GM18951 (cell line): ENCODE data around the gene EIF4G1.

ENCODE experiments used
- POLR2A ChIP-seq: IDR thresholded peaks from 4 replicates; pipeline ENCODE4 v1.6.1; 2011; ENCODE audit warnings: mild to moderate bottlenecking; ENCODE audit not compliant: insufficient read length, insufficient read depth; ENCODE audit errors: extremely low read depth
- in situ Hi-C: fragments of 300-500 bp; cut with MboI; formaldehyde crosslinking; loops from one replicate; pipeline ENCODE4 v1.12.0; 2022; ENCODE audit warnings: low sequenced_read_pairs, mixed read lengths, inconsistent platforms; ENCODE audit not compliant: unreplicated experiment

The EIF4G1 gene

DNA sequence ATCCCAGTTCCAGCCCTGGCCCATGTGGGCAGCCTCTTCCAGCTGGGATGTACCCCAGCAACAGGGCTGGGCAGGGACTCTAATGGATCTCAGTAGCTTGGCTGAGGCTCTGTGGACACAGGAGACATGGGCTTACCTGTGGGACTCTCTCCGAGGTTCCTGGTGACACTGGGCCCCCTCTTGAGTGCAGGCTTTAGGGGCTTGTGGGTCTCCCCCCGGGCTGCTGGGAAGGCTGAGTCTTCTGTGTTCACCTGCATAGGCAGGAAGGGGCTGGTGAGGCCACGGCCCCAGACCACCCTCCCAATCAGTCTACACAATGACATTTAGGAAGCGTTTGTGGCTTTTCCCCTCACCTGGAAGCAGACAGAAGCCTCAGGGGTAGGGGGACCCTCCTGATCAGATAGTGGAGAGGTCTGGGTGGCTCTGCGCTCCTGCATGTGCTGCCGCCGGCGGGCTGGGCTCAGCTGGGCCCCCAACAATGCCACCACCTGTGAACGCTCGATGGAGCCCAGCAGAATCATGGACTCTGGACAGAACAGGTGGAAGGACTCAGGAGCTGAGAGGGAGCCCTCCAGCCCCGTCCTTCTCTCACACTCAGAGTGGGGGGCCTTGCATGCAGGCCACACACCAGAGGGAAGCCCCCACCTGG lies 38.6 kb downstream of the EIF4G1 start:
- TF ChIP-seq POLR2A = no peak
- in situ Hi-C loops = loop anchor here (25.0 kb wide), 1 partner anchor 184 kb away; no protein-coding TSS in a partner anchor

DNA sequence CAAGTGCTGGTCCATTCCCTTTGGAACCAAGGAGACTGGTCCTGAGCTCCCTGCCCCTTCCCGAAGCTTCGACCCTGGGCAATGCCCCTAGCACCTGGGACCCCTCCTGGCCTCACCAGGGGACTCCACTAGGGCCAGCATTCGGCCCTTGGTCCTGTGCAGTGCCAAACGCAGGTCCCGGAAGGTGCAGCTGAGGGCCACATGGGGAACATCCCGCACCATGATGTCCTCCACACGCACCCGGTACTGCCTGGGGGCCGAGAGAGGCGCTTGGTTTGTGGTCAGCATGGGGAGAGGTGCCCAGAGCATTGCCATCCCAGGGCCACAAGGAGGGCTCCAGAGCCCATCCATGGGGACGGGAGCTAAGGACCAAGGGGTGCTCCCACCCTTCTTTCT lies 39.1 kb downstream of the EIF4G1 start:
- TF ChIP-seq POLR2A = no peak
- in situ Hi-C loops = loop anchor here (25.0 kb wide), 1 partner anchor 184 kb away; no protein-coding TSS in a partner anchor

- TF ChIP-seq POLR2A = no peak
- in situ Hi-C loops = loop anchor here (25.0 kb wide), 1 partner anchor 183 kb away; no protein-coding TSS in a partner anchor
Observed at GRCh38 chr3:184354121-184354728, 39.8 kb downstream of the EIF4G1 start.

GRCh38 chr3:184354754-184355153 lies 40.3 kb downstream of the EIF4G1 start:
- TF ChIP-seq POLR2A = no peak
- in situ Hi-C loops = loop anchor here (25.0 kb wide), 1 partner anchor 183 kb away; no protein-coding TSS in a partner anchor

DNA sequence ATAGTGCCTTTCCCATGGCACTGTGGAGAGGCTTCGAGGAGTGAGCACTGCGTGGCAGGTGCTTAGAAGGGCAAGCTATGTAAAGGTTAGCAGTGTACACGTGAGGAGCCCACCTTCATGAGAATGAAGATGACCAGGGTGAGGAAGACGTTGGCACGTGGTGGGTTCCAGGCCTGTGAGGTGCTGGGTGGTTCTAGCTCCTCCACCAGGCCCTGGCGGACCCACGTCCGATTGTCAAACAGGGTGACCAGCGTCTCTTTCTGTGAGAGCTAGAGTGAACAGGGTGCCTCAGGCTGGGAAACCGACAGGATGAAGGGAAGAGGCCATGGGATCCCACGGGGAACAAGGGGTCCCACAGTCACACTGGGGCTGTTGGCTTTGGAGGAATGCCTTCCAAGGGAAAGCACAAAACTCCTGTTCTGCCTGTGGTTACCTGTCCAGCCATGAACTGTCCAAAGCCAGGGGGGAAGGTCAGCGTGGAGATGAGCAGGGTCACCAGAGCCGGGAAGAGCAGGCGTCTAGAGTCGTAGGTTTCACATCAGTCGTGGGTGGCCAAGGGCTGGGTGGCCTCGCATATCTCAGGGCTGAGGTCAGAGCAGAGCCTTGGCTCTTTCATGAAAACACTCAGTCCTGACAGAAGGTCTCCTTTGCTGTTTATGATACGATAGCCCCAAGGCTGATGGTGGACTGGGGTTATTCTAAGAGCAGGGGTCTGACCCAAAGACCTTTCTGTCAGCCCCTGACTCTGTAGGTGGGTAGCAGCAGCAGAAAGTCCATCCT lies 41.0 kb downstream of the EIF4G1 start:
- TF ChIP-seq POLR2A = no peak
- in situ Hi-C loops = loop anchor here (25.0 kb wide), 1 partner anchor 182 kb away; no protein-coding TSS in a partner anchor

- in situ Hi-C loops = loop anchor here (25.0 kb wide), 1 partner anchor 180 kb away; no protein-coding TSS in a partner anchor
Observed at GRCh38 chr3:184357248-184358123, 43.1 kb downstream of the EIF4G1 start.

GRCh38 chr3:184358124-184358767 lies 43.8 kb downstream of the EIF4G1 start:
- no peak for TF ChIP-seq POLR2A
- in situ Hi-C loops = loop anchor here (25.0 kb wide), 1 partner anchor 179 kb away; no protein-coding TSS in a partner anchor

More at GRCh38 chr3:184357248-184358123, 43.1 kb downstream of the EIF4G1 start:
- no peak for TF ChIP-seq POLR2A

DNA sequence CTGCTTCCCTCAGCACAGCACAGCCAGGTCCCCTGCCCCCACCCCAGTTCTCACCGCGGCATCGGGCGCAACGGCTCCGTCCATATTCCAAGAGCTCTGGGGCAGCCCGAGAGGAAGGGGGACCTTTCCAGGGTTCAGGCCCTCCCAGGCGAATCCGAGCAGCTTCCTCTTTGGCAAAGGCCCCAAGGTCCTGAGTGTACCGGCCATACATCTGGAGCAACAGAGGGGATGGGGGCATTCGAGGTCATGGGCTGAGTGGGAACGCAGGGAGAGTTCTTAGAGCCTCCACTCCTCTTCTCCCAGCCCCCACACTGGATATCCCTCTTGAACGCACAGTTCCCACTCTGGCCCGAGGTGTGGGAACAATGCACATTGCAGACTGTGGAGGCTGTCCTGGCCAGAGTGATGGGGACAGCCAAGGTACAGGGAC lies 44.5 kb downstream of the EIF4G1 start:
- TF ChIP-seq POLR2A = no peak
- in situ Hi-C loops = loop anchor here (25.0 kb wide), 1 partner anchor 178 kb away; no protein-coding TSS in a partner anchor

- TF ChIP-seq POLR2A = no peak
- in situ Hi-C loops = loop anchor here (25.0 kb wide), 1 partner anchor 178 kb away; no protein-coding TSS in a partner anchor
Observed at GRCh38 chr3:184359610-184360009, 45.2 kb downstream of the EIF4G1 start.

DNA sequence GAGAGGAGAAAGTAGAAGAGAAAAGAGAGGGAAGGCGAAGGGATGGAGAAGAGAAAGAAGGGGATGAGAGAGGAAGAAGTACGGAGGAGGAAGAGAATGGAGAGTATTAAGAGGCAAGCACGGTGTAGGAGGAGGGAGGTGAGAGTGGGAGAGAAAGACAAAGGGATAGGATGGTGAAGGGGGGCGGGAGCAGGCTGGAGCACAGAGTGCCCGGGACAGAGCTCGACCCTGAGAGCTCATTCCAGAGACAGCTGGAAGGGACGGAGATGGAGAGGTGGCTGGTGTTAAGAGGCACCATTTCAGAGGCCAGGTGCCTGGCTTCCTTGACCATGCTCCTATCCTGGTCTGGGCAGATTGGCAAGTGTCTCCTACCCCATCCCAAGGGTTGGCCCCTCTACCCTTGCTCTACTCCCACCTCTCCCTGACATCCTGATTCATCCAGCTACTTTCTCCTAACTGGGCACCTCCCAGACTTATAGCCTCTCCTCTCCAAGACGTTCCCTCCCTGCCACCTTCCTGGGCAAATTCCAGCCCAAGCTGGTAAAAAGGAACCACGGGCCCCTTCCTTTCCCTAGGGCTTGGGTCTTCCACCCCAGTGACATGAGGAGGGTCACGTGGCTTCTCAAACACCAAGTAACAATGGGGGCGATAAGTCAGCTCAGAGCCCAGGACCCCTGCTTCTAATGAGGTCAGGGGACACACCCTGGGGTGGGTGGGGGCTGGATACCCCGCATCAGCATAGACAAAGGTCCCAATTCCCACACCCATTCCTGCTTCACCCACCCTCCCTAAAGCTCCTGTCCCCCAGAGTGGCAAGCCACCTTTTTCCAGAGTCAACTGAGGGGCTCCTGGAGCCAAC lies 45.9 kb downstream of the EIF4G1 start:
- TF ChIP-seq POLR2A = no peak
- in situ Hi-C loops = loop anchor here (25.0 kb wide), 1 partner anchor 177 kb away; no protein-coding TSS in a partner anchor

DNA sequence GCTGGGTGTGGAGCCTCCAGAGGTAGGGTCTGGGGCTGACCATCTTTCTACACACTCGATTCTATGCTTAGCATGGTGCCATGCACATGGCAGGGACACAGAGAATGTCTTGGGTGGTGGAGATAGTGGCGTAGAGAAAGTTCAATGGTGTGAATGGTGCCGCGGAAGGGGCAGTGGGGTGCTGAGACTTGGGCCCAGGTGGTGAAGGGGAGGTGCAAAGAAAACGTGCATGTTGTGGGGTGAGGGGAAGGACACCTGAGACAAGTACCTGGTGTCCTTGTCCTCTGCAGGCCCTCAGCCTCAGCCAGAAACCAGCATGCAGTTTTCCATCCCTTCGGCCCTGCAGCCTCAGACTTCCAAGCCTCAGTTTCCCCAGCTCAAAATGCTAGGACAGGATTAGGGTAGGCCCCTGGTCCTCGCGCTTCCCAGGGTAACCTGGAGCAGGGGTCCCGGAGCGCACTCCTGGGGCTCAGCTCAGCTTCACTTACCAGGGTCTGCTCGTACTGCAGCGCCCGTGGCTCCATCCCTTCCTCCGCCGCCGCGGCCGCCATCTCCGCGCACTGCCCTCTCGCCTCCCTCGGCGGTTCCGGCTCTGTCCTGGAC lies 46.6 kb downstream of the EIF4G1 start:
- in situ Hi-C loops = loop anchor here (25.0 kb wide), 1 partner anchor 176 kb away; no protein-coding TSS in a partner anchor
- no peak for TF ChIP-seq POLR2A

DNA sequence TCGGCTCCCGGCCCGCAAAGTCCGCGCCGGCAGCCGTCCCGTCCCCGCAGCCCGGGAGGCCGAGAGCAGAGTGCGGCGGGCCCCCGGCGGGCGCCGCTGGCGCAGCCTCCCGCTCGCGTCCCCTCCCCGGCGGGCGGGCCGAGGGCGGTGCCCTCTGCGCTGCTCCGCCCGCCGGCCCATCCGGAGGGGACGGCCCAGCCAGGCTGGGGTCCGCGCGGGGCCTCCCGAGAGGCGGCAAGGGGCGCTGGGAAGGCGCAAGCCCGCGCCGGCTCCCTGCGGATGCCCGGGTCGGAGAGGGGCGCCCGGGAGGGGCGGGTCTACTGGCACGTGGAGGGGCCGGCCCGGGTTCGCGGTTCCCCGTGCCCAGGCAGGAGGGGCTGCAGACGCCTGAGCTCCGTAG lies 47.1 kb downstream of the EIF4G1 start, which contains the start of the genes CLCN2 and POLR2H:
Gene CLCN2 (minus strand): TSS at position 74 of the 400 bp plus-strand sequence. CDS start 126 bp downstream, outside the sequence.
Gene POLR2H (plus strand): TSS at position 179 of the 400 bp plus-strand sequence. CDS start 1,783 bp downstream, outside the sequence.
- TF ChIP-seq POLR2A = peak; percentile 54
- in situ Hi-C loops = loop anchor here (25.0 kb wide), 1 partner anchor 176 kb away; no protein-coding TSS in a partner anchor
